Activated T-cell treated with anti-CD3 and anti-CD28 coated beads for 1 hour (primary cell): ENCODE measurements around the gene MMRN1.

Experiments
- DNase-seq: peaks from one replicate; pipeline ENCODE4 v3.0.0-alpha.2; 2020; ENCODE audit warnings: low read depth

MMRN1 gene

GRCh38 chr4:89894649-89895550 is at the start of gene MMRN1:
TSS of gene MMRN1 (plus strand) at chr4:89894854. CDS start at chr4:89894972, 118 bp downstream.
- no peak for DNase-seq

GRCh38 chr4:89847571-89848325 is 46.9 kb upstream of the MMRN1 start:
- DNase-seq, result no peak

GRCh38 chr4:89855236-89855635 is 39.4 kb upstream of the MMRN1 start:
- no peak for DNase-seq

GRCh38 chr4:89860971-89861370 is 33.7 kb upstream of the MMRN1 start:
- no peak for DNase-seq

- no peak for DNase-seq
Measured at GRCh38 chr4:89863533-89863932, 31.1 kb upstream of the MMRN1 start.

GRCh38 chr4:89868276-89868675 is 26.4 kb upstream of the MMRN1 start:
- DNase-seq, result no peak

GRCh38 chr4:89868999-89869589 is 25.6 kb upstream of the MMRN1 start:
- DNase-seq, result no peak

- no peak for DNase-seq
Measured at GRCh38 chr4:89871211-89871610, 23.4 kb upstream of the MMRN1 start.

GRCh38 chr4:89876548-89876947 is 18.1 kb upstream of the MMRN1 start:
- no peak for DNase-seq

- no peak for DNase-seq
Measured at GRCh38 chr4:89878611-89879010, 16.0 kb upstream of the MMRN1 start.

- no peak for DNase-seq
Measured at GRCh38 chr4:89879215-89879614, 15.4 kb upstream of the MMRN1 start.

- DNase-seq, result no peak
Measured at GRCh38 chr4:89889289-89889688, 5.4 kb upstream of the MMRN1 start.

- DNase-seq, result no peak
Measured at GRCh38 chr4:89897867-89898266, 3.2 kb downstream of the MMRN1 start.

- no peak for DNase-seq
Measured at GRCh38 chr4:89898304-89898716, 3.7 kb downstream of the MMRN1 start.

GRCh38 chr4:89899152-89899551 is 4.5 kb downstream of the MMRN1 start:
- DNase-seq, result no peak

GRCh38 chr4:89899854-89900253 is 5.2 kb downstream of the MMRN1 start:
- DNase-seq, result no peak

- DNase-seq, result peak; percentile 45
Measured at GRCh38 chr4:89901808-89902431, 7.3 kb downstream of the MMRN1 start.

- no peak for DNase-seq
Measured at GRCh38 chr4:89904524-89904923, 9.9 kb downstream of the MMRN1 start.

- DNase-seq, result no peak
Measured at GRCh38 chr4:89906316-89906715, 11.7 kb downstream of the MMRN1 start.

GRCh38 chr4:89906777-89907521 is 12.3 kb downstream of the MMRN1 start:
- no peak for DNase-seq

GRCh38 chr4:89909889-89910288 is 15.2 kb downstream of the MMRN1 start:
- DNase-seq, result no peak

GRCh38 chr4:89913623-89914022 is 19.0 kb downstream of the MMRN1 start:
- no peak for DNase-seq
